IgD-negative memory B cell (primary cell): ENCODE measurements around the gene STT3B. TPM values are rescaled to one million over a fixed set of nuclear protein-coding genes. Genes with fewer than 3 reads are reported as not detected.

Source experiments
- H3K27ac Mint-ChIP-seq, 3 donors: one replicate each; pipeline ENCODE4 v1.8.0; 2020 to 2022; ENCODE audit warnings: mild to moderate bottlenecking in 3 of 3, mixed read lengths in 3 of 3, moderate library complexity in 1 of 3
- H3K27me3 Mint-ChIP-seq: one replicate; pipeline ENCODE4 v1.8.0; 2021; ENCODE audit warnings: mixed read lengths
- H3K36me3 Mint-ChIP-seq: one replicate; pipeline ENCODE4 v1.8.0; 2020; ENCODE audit warnings: mild to moderate bottlenecking, mixed read lengths
- H3K4me1 Mint-ChIP-seq, 3 donors: one replicate each; pipeline ENCODE4 v1.8.0; 2020 to 2022; ENCODE audit warnings: mixed read lengths in 3 of 3, mild to moderate bottlenecking in 1 of 3
- H3K4me3 Mint-ChIP-seq, 4 donors: one replicate each; pipeline ENCODE4 v1.8.0; 2020 to 2022; ENCODE audit warnings: mild to moderate bottlenecking in 4 of 4, mixed read lengths in 4 of 4, moderate library complexity in 3 of 4
- H3K9me3 Mint-ChIP-seq, 3 donors: one replicate each; pipeline ENCODE4 v1.8.0; 2020 to 2021; ENCODE audit warnings: mixed read lengths in 3 of 3, mild to moderate bottlenecking in 1 of 3
- polyA plus RNA-seq: library from polyadenylated mRNA; unstranded; fragments of 300-500 nt; fragmentation: Illumina TruSeq; gene quantifications from one replicate; pipeline ENCODE4 v1.2.3, GENCODE V29; 2021

STT3B gene
- polyA plus RNA-seq, 1 donor from 2014 or later, result 52.8 TPM

DNA sequence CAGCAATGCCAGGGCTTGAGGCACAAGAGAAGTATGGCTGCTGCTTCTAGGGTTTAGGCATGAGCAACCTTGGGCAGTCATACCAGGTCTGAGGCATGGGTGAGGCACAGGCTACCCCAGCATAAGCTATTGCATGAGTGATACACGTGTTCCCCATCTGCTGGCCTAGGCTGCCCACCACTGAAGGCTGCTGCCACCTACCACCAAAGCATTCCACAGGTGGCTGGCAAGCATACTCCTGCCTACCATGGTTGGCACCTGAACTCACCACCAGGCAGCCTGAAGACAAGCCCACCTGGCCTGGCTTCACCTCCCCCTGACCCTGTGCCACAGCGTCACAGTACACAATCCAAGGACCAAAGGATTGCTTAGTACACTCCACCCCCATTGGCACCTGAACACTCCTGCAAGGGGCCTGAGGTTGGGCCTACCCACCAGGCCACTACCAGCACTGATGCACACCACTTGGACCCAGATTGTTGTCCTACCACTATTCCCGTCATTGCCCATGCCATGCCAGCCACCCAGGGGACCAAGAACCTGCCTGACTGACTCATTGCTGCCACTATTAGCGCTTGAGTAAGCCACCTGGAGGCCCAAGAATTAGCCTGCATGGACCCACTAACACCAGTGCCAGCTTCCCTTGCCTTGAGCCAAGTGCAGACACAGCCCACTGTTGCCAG is 115.7 kb downstream of the STT3B start:
- peaks cover 1 to 19% (median 11%) of the 10 kb centered on the region in 3 donors for H3K4me1 Mint-ChIP-seq
- H3K36me3 Mint-ChIP-seq, result peaks cover 33% of the 10 kb centered on the region
- H3K27ac Mint-ChIP-seq, result peak overlapping the region in 2 of 3 donors; percentile 21 to 71
- H3K9me3 Mint-ChIP-seq, result peaks cover 11 to 27% (median 27%) of the 10 kb centered on the region in 3 donors
- no peaks in the 10 kb centered on the region for H3K27me3 Mint-ChIP-seq
- peak overlapping the region in 1 of 4 donors; percentile 5 for H3K4me3 Mint-ChIP-seq

DNA sequence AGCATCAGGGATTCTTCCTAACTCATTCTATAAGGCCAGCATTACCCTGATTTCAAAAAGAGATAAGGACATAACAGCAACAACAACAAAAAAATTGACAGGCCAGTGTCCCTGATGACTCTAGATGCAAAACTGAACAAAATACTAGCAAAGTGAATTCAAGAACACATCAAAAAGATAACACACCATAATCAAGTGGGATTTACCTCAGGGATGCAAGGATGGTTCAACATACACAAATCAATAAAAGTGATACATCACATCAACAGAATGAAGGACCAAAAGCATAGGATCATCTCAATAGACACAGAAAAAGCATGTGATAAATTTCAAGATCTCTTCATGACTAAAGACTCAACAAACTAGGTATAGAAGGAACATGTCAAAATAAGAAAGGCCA is 119.6 kb downstream of the STT3B start:
- H3K27ac Mint-ChIP-seq, result peak overlapping the region; percentile 16 to 68 (median 61)
- H3K9me3 Mint-ChIP-seq, result peaks cover 25 to 52% (median 41%) of the 10 kb centered on the region in 3 donors
- peaks cover 0 to 9% (median 7%) of the 10 kb centered on the region in 3 donors for H3K4me1 Mint-ChIP-seq
- peak overlapping the region in 1 of 4 donors; percentile 4 for H3K4me3 Mint-ChIP-seq
- H3K27me3 Mint-ChIP-seq, result no peaks in the 10 kb centered on the region
- peaks cover 55% of the 10 kb centered on the region for H3K36me3 Mint-ChIP-seq

DNA sequence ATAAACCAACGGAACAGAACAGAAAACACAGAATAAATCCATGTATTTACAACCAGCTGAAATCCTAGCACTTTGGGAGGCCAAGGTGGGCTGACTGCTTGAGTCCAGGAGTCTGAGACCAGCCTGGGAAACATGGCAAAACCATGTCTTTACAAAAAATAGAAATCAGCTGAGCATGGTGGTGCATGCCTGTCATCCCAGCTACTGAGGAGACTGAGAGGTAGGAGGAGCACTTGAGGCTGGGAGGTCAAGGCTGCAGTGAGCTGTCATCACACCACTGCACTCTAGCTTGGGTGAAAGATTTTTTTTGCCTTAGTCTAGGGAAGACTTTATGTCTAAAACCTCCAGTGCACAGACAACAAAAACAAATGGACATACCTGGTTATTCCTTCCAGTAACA is 120.7 kb downstream of the STT3B start:
- Mint-ChIP-seq H3K27ac (peak overlapping the region in 1 of 3 donors; percentile 55), H3K36me3 (peaks cover 65% of the 10 kb centered on the region), H3K4me3 (peak overlapping the region in 1 of 4 donors; percentile 10), H3K9me3 (peaks cover 27 to 62% (median 41%) of the 10 kb centered on the region in 3 donors), H3K4me1 (peaks cover 0 to 13% (median 7%) of the 10 kb centered on the region in 3 donors), H3K27me3 (no peaks in the 10 kb centered on the region)

- peaks cover 68% of the 10 kb centered on the region for H3K36me3 Mint-ChIP-seq
- no peak overlapping the region for H3K4me3 Mint-ChIP-seq
These were observed 122.3 kb downstream of the STT3B start for GRCh38 chr3:31654998-31655397.

DNA sequence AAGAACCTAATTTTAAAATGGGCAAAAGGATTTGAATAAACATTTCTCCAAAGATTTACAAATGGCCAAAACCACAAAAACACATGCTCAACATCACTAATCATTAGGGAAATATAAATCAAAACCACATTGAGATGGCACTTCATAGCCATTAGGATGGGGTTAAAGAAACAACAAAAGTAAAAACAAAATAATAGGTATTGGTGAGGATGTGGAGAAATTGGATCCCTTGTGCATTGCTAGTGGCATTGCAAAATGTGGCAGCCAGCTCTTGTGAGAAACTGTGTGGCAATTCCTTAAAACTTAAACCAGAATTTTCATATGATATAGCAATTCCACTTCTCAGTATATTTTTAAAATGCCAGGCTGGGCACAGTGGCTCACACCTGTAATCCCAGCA is 126.5 kb downstream of the STT3B start:
- no peaks in the 10 kb centered on the region for H3K27me3 Mint-ChIP-seq
- H3K9me3 Mint-ChIP-seq, result peaks cover 10 to 30% (median 11%) of the 10 kb centered on the region in 3 donors
- H3K27ac Mint-ChIP-seq, result no peak overlapping the region
- peaks cover 46% of the 10 kb centered on the region for H3K36me3 Mint-ChIP-seq
- no peak overlapping the region for H3K4me3 Mint-ChIP-seq
- peaks cover 0 to 9% (median 4%) of the 10 kb centered on the region in 3 donors for H3K4me1 Mint-ChIP-seq

More at GRCh38 chr3:31654998-31655397, 122.3 kb downstream of the STT3B start:
- peak overlapping the region in 2 of 3 donors; percentile 3 to 42 for H3K27ac Mint-ChIP-seq
- H3K4me1 Mint-ChIP-seq, result peaks cover 0 to 13% (median 4%) of the 10 kb centered on the region in 3 donors
- peaks cover 25 to 54% (median 37%) of the 10 kb centered on the region in 3 donors for H3K9me3 Mint-ChIP-seq
- H3K27me3 Mint-ChIP-seq, result no peaks in the 10 kb centered on the region

GRCh38 chr3:31661286-31661685 is 128.6 kb downstream of the STT3B start:
- Mint-ChIP-seq H3K27ac (peak overlapping the region in 1 of 3 donors; percentile 94), H3K9me3 (peaks cover 2 to 18% (median 6%) of the 10 kb centered on the region in 3 donors), H3K36me3 (peaks cover 36% of the 10 kb centered on the region)

GRCh38 chr3:31661993-31662670 is 129.4 kb downstream of the STT3B start:
- Mint-ChIP-seq H3K36me3 (peaks cover 33% of the 10 kb centered on the region), H3K4me3 (peak overlapping the region in 2 of 4 donors; percentile 35 to 38), H3K9me3 (peaks cover 2 to 10% (median 3%) of the 10 kb centered on the region in 3 donors), H3K27me3 (no peaks in the 10 kb centered on the region), H3K27ac (peak overlapping the region; percentile 32 to 94 (median 63)), H3K4me1 (peaks cover 0 to 5% (median 2%) of the 10 kb centered on the region in 3 donors)

More at GRCh38 chr3:31661286-31661685, 128.6 kb downstream of the STT3B start:
- H3K4me3 Mint-ChIP-seq, result no peak overlapping the region
- H3K4me1 Mint-ChIP-seq, result peaks cover 0 to 9% (median 4%) of the 10 kb centered on the region in 3 donors
- no peaks in the 10 kb centered on the region for H3K27me3 Mint-ChIP-seq

- Mint-ChIP-seq H3K9me3 (peaks cover 0 to 2% (median 0%) of the 10 kb centered on the region in 3 donors), H3K4me3 (no peak overlapping the region), H3K27ac (no peak overlapping the region), H3K36me3 (peaks cover 23% of the 10 kb centered on the region), H3K4me1 (peaks cover 0 to 2% (median 0%) of the 10 kb centered on the region in 3 donors), H3K27me3 (no peaks in the 10 kb centered on the region)
These were observed 131.3 kb downstream of the STT3B start for GRCh38 chr3:31664031-31664430.

- H3K27me3 Mint-ChIP-seq, result no peaks in the 10 kb centered on the region
- H3K9me3 Mint-ChIP-seq, result no peaks in the 10 kb centered on the region
- no peaks in the 10 kb centered on the region for H3K4me1 Mint-ChIP-seq
- H3K27ac Mint-ChIP-seq, result peak overlapping the region in 1 of 3 donors; percentile 54
- H3K4me3 Mint-ChIP-seq, result no peak overlapping the region
- H3K36me3 Mint-ChIP-seq, result peaks cover 12% of the 10 kb centered on the region
These were observed 134.9 kb downstream of the STT3B start for GRCh38 chr3:31667582-31667981.

DNA sequence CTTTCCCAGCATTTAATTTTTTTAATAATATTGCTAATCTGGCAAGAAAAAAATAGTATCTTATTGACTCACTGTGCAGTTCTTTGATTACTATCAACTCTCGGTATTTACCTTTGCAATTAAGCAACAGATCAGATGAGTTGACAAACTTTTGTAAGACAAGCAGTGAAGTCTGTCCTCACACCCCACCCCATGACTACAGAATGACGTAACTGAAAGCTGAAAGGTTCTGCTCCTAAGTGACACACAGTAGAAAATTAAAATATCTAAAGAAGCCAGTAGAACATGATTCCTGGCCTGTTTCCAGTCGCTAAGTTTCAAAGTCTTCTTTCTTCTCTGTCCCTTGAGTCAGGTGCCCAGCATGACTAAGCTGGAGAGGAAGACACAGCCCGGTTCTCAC is 135.5 kb downstream of the STT3B start:
- Mint-ChIP-seq H3K4me3 (no peak overlapping the region), H3K9me3 (no peaks in the 10 kb centered on the region), H3K27me3 (no peaks in the 10 kb centered on the region), H3K4me1 (no peaks in the 10 kb centered on the region), H3K36me3 (peaks cover 12% of the 10 kb centered on the region), H3K27ac (no peak overlapping the region)

DNA sequence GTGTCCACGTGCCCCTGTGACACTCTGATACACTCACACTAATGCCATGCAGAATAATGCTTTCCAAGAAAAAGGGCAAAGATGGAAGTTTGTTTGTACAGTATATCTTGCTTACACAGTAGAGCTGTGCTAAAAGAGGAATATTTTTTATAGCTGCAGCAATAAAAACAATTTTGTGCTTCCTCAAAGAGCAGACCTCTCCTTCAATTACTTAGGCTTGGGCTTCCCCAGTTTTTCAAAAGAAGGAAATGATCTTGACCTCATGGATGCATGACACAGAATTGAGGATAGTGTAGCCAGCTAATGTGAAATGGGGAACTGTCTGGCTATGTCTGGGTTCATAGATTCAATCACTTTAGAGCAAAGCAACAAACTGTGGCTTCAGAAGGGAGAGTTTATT is 137.4 kb downstream of the STT3B start:
- Mint-ChIP-seq H3K36me3 (peaks cover 16% of the 10 kb centered on the region), H3K27ac (peak overlapping the region in 2 of 3 donors; percentile 64 to 68), H3K27me3 (no peaks in the 10 kb centered on the region), H3K4me3 (no peak overlapping the region), H3K4me1 (no peaks in the 10 kb centered on the region), H3K9me3 (no peaks in the 10 kb centered on the region)

GRCh38 chr3:31670722-31671121 is 138.0 kb downstream of the STT3B start:
- H3K36me3 Mint-ChIP-seq, result peaks cover 18% of the 10 kb centered on the region
- no peaks in the 10 kb centered on the region for H3K4me1 Mint-ChIP-seq
- no peak overlapping the region for H3K4me3 Mint-ChIP-seq
- H3K9me3 Mint-ChIP-seq, result no peaks in the 10 kb centered on the region
- H3K27me3 Mint-ChIP-seq, result no peaks in the 10 kb centered on the region
- peak overlapping the region in 1 of 3 donors; percentile 65 for H3K27ac Mint-ChIP-seq

DNA sequence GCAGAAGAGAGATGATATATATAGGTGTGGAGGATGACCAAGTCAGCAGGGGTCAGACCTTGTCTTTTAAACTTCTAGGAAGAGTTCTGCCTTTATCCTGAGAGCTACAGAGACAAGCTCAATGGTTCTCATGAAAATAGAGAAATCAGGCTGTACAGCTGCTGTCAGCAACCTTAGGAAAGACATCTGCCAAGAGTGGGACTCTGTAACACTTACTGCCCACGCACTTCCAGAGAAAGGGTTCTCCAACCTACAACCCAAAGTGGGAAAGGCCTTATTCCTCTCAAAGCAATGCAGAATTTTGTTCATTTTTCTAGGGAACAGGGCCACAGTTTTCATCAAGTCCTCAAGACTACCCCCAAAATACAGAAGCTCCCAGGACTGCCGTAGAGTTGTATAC is 138.7 kb downstream of the STT3B start:
- Mint-ChIP-seq H3K9me3 (no peaks in the 10 kb centered on the region), H3K36me3 (peaks cover 18% of the 10 kb centered on the region), H3K27me3 (no peaks in the 10 kb centered on the region), H3K27ac (peak overlapping the region in 2 of 3 donors; percentile 53 to 65), H3K4me3 (no peak overlapping the region), H3K4me1 (no peaks in the 10 kb centered on the region)

DNA sequence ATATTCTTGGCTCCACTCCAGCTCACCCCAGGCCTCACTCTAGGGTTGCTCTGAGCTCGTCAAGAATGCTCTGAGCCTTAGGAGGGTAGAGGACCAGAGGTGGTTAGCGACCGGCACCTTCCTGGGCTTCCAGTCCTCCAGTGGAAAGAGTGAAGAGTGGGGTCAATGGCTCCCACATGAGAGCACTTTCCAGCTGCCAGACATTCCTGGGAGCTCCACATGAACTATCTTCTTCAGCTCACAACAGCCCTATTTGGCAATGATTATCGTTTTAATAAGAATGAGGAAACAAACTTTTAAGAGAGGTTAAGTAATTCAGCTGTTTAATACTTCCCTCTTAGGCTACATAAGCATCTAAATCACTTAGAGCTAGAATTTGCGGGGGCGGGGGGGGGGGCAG is 139.3 kb downstream of the STT3B start:
- no peak overlapping the region for H3K4me3 Mint-ChIP-seq
- no peaks in the 10 kb centered on the region for H3K9me3 Mint-ChIP-seq
- H3K27ac Mint-ChIP-seq, result no peak overlapping the region
- H3K4me1 Mint-ChIP-seq, result no peaks in the 10 kb centered on the region
- H3K36me3 Mint-ChIP-seq, result peaks cover 18% of the 10 kb centered on the region
- no peaks in the 10 kb centered on the region for H3K27me3 Mint-ChIP-seq

DNA sequence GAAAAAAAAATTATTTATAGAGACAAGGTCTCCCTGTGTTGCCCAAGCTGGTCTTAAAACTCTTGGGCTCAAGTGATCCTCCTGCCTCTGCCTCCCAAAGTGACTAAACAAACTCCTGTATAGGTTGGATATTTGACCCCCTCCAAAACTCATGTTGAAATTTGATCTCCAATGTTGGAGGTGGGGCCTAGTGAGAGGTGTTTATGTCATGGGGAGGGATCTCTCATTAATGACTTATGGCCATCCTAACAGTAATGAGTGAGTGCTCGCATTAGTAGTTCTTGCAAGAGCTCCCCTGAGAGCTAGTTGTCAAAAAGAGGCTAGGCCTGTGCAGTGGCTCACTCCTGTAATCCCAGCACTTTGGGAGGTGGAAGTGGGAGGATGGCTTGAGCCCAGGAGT is 141.2 kb downstream of the STT3B start:
- peaks cover 0 to 1% (median 0%) of the 10 kb centered on the region in 3 donors for H3K4me1 Mint-ChIP-seq
- H3K27me3 Mint-ChIP-seq, result no peaks in the 10 kb centered on the region
- H3K9me3 Mint-ChIP-seq, result no peaks in the 10 kb centered on the region
- no peak overlapping the region for H3K4me3 Mint-ChIP-seq
- peak overlapping the region in 1 of 3 donors; percentile 72 for H3K27ac Mint-ChIP-seq
- H3K36me3 Mint-ChIP-seq, result peaks cover 16% of the 10 kb centered on the region
